Choroid plexus epithelial cell (primary cell): ENCODE data around the gene ZBTB7C.
A peak's percentile ranks its signal among the peaks of the same experiment; 100 is the strongest.

Source experiments
- DNase-seq: peaks from one replicate; pipeline ENCODE4 v3.0.0-alpha.2; 2010; ENCODE audit warnings: low read depth
- H3K4me3 ChIP-seq: 2 replicates; pipeline ENCODE4 v1.5.1; 2011; ENCODE audit warnings: low read depth, mild to moderate bottlenecking, control low read depth, low read length, moderate library complexity
- CTCF ChIP-seq: conservative IDR thresholded peaks from 2 replicates; pipeline ENCODE4 v1.5.1; 2011; ENCODE audit warnings: low read depth, mild to moderate bottlenecking, control low read depth, inconsistent platforms, low read length, moderate library complexity

ZBTB7C gene

GRCh38 chr18:48249854-48250253 is 159.3 kb downstream of the ZBTB7C start:
- DNase-seq: no peak
- TF ChIP-seq CTCF: no peak
- no peak overlapping the region for H3K4me3 ChIP-seq

- no peak overlapping the region for H3K4me3 ChIP-seq
- TF ChIP-seq CTCF: no peak
- no peak for DNase-seq
These were observed 164.7 kb downstream of the ZBTB7C start for GRCh38 chr18:48244530-48244929.

GRCh38 chr18:48238636-48239035 is 170.5 kb downstream of the ZBTB7C start:
- no peak for DNase-seq
- H3K4me3 ChIP-seq: no peak overlapping the region
- no peak for TF ChIP-seq CTCF

GRCh38 chr18:48238206-48238605 is 171.0 kb downstream of the ZBTB7C start:
- peak; percentile 69 for DNase-seq

GRCh38 chr18:48236822-48237221 is 172.4 kb downstream of the ZBTB7C start:
- no peak for DNase-seq
- no peak for TF ChIP-seq CTCF
- H3K4me3 ChIP-seq: no peak overlapping the region

More at GRCh38 chr18:48238206-48238605, 171.0 kb downstream of the ZBTB7C start:
- TF ChIP-seq CTCF: no peak
- no peak overlapping the region for H3K4me3 ChIP-seq

GRCh38 chr18:48230467-48231113 is 178.6 kb downstream of the ZBTB7C start:
- no peak overlapping the region for H3K4me3 ChIP-seq
- DNase-seq: peak; percentile 73
- TF ChIP-seq CTCF: peak; percentile 78

GRCh38 chr18:48229552-48229981 is 179.6 kb downstream of the ZBTB7C start:
- no peak for DNase-seq
- no peak for TF ChIP-seq CTCF
- no peak overlapping the region for H3K4me3 ChIP-seq
